WTC11 (cell line): Measurements from ENCODE around the gene CCDC182. TPM values are rescaled to one million over a fixed set of nuclear protein-coding genes. Genes with fewer than 3 reads are reported as not detected.

Source experiments
- ATAC-seq: fragments of 200-7000 bp; cut with Tn5 transposase; 2 replicates; pipeline ENCODE4 v1.10.0; 2021; ENCODE audit warnings: mild to moderate bottlenecking, moderate library complexity
- CTCF ChIA-PET: fragments of 300-600 bp; sonication (Branson Sonifier 250); formaldehyde crosslinking; loops from one replicate; lab custom pipeline; 2021; ENCODE audit warnings: antibody characterized with exemption; lab: Charles Lee
- POLR2A ChIA-PET: fragments of 350-600 bp; sonication (Branson Sonifier 250); formaldehyde crosslinking; loops from one replicate; lab custom pipeline; 2021; ENCODE audit warnings: antibody characterized with exemption; lab: Charles Lee
- DNase-seq: peaks from one replicate; pipeline ENCODE4 v3.0.0; 2021; ENCODE audit warnings: low spot score
- H3K27ac Mint-ChIP-seq: 2 replicates; pipeline ENCODE4 v1.8.0; 2021; ENCODE audit warnings: mixed read lengths
- H3K27me3 Mint-ChIP-seq: 2 replicates; pipeline ENCODE4 v1.8.0; 2021; ENCODE audit warnings: low read depth, mild to moderate bottlenecking, moderate library complexity, mixed read lengths
- H3K36me3 Mint-ChIP-seq: 2 replicates; pipeline ENCODE4 v1.8.0; 2021; ENCODE audit warnings: mixed read lengths
- H3K4me1 Mint-ChIP-seq: 2 replicates; pipeline ENCODE4 v1.8.0; 2022; ENCODE audit warnings: mixed read lengths
- H3K4me3 Mint-ChIP-seq: 2 replicates; pipeline ENCODE4 v1.8.0; 2021; ENCODE audit warnings: mild to moderate bottlenecking, moderate library complexity, mixed read lengths
- H3K9me3 Mint-ChIP-seq: 2 replicates; pipeline ENCODE4 v1.8.0; 2021; ENCODE audit warnings: mixed read lengths
- ELF4 ChIP-seq: sonication (generic); formaldehyde crosslinking; IDR thresholded peaks from 2 replicates; pipeline ENCODE4 v1.8.1; 2022; ENCODE audit warnings: low read depth, mild to moderate bottlenecking, moderate library complexity, missing genetic modification reagents
- GTF2I ChIP-seq: fragments of 250-450 bp; sonication (Bioruptor Pico); conservative IDR thresholded peaks from 2 replicates; pipeline ENCODE4 v1.4.0; 2021; ENCODE audit warnings: mild to moderate bottlenecking
- MYBL2 ChIP-seq: sonication (generic); formaldehyde crosslinking; IDR thresholded peaks from 2 replicates; pipeline ENCODE4 v1.8.1; 2023; ENCODE audit warnings: mild to moderate bottlenecking, moderate library complexity, missing genetic modification reagents
- NFATC4 ChIP-seq: fragments of 250-450 bp; sonication (Bioruptor Pico); IDR thresholded peaks from 2 replicates; pipeline ENCODE4 v1.9.0; 2021; ENCODE audit warnings: mild to moderate bottlenecking
- NFE2L1 ChIP-seq: sonication (generic); formaldehyde crosslinking; IDR thresholded peaks from 2 replicates; pipeline ENCODE4 v1.8.1; 2023; ENCODE audit warnings: missing genetic modification reagents
- NFYB ChIP-seq: sonication (generic); formaldehyde crosslinking; conservative IDR thresholded peaks from 2 replicates; pipeline ENCODE4 v1.8.0; 2022; ENCODE audit warnings: low read depth, missing genetic modification reagents
- OVOL2 ChIP-seq: fragments of 250-450 bp; sonication (Bioruptor Pico); IDR thresholded peaks from 2 replicates; pipeline ENCODE4 v1.9.0; 2021; ENCODE audit warnings: mild to moderate bottlenecking, borderline replicate concordance
- RELA ChIP-seq: sonication (generic); formaldehyde crosslinking; IDR thresholded peaks from 2 replicates; pipeline ENCODE4 v1.8.1; 2022; ENCODE audit warnings: missing genetic modification reagents, mild to moderate bottlenecking, borderline replicate concordance
- SMAD4 ChIP-seq: sonication (generic); formaldehyde crosslinking; IDR thresholded peaks from 2 replicates; pipeline ENCODE4 v1.8.0; 2022; ENCODE audit warnings: mild to moderate bottlenecking, missing genetic modification reagents
- ZBTB21 ChIP-seq: sonication (generic); formaldehyde crosslinking; IDR thresholded peaks from 2 replicates; pipeline ENCODE4 v1.8.1; 2023; ENCODE audit warnings: mild to moderate bottlenecking, missing genetic modification reagents, borderline replicate concordance
- ZNF138 ChIP-seq: sonication (generic); formaldehyde crosslinking; conservative IDR thresholded peaks from 2 replicates; pipeline ENCODE4 v1.8.1; 2022; ENCODE audit warnings: mild to moderate bottlenecking, moderate library complexity, missing genetic modification reagents
- ZNF219 ChIP-seq: sonication (generic); formaldehyde crosslinking; IDR thresholded peaks from 2 replicates; pipeline ENCODE4 v1.8.0; 2023; ENCODE audit warnings: missing genetic modification reagents, mild to moderate bottlenecking, borderline replicate concordance
- ZNF317 ChIP-seq: sonication (generic); formaldehyde crosslinking; IDR thresholded peaks from 2 replicates; pipeline ENCODE4 v1.8.1; 2023; ENCODE audit warnings: low read depth, mild to moderate bottlenecking, moderate library complexity, missing genetic modification reagents, borderline replicate concordance
- ZNF671 ChIP-seq: fragments of 250-450 bp; sonication (Bioruptor Pico); IDR thresholded peaks from 2 replicates; pipeline ENCODE4 v1.8.0; 2021; ENCODE audit warnings: mild to moderate bottlenecking
- total RNA-seq: library from RNA; stranded (reverse); gene quantifications from 3 replicates; pipeline ENCODE4 v1.2.3, GENCODE V29; 2021
- TF ChIP-seq, protein P1 (sequence below): sonication (generic); formaldehyde crosslinking; IDR thresholded peaks from 2 replicates; pipeline ENCODE4 v1.8.1; 2022; ENCODE audit warnings: mild to moderate bottlenecking, missing genetic modification reagents, moderate library complexity, borderline replicate concordance
- TF ChIP-seq, protein P2 (sequence below): sonication (generic); formaldehyde crosslinking; conservative IDR thresholded peaks from 2 replicates; pipeline ENCODE4 v1.8.1; 2023; ENCODE audit warnings: mild to moderate bottlenecking, low read depth, missing genetic modification reagents, moderate library complexity
- TF ChIP-seq, protein P3 (sequence below): sonication (generic); formaldehyde crosslinking; IDR thresholded peaks from 2 replicates; pipeline ENCODE4 v1.8.1; 2023; ENCODE audit warnings: mild to moderate bottlenecking, missing genetic modification reagents, moderate library complexity
- TF ChIP-seq, protein P4 (sequence below): sonication (generic); formaldehyde crosslinking; IDR thresholded peaks from 2 replicates; pipeline ENCODE4 v1.8.1; 2023; ENCODE audit warnings: mild to moderate bottlenecking, missing genetic modification reagents
- TF ChIP-seq, protein P5 (sequence below): fragments of 200-600 bp; IDR thresholded peaks from 2 replicates; pipeline ENCODE4 v1.8.0; 2022; ENCODE audit warnings: antibody characterized with exemption
- TF ChIP-seq, protein P6 (sequence below): sonication (generic); formaldehyde crosslinking; conservative IDR thresholded peaks from 2 replicates; pipeline ENCODE4 v1.8.1; 2022; ENCODE audit warnings: mild to moderate bottlenecking, missing genetic modification reagents
- TF ChIP-seq, protein P7 (sequence below): sonication (generic); formaldehyde crosslinking; IDR thresholded peaks from 2 replicates; pipeline ENCODE4 v1.8.1; 2022; ENCODE audit warnings: low read depth, mild to moderate bottlenecking, moderate library complexity, missing genetic modification reagents, borderline replicate concordance
- TF ChIP-seq, protein P8 (sequence below): sonication (generic); formaldehyde crosslinking; IDR thresholded peaks from 2 replicates; pipeline ENCODE4 v1.8.1; 2023; ENCODE audit warnings: mild to moderate bottlenecking, missing genetic modification reagents

CCDC182 gene
- total RNA-seq, 1 experiment from 2014 or later = not detected

DNA sequence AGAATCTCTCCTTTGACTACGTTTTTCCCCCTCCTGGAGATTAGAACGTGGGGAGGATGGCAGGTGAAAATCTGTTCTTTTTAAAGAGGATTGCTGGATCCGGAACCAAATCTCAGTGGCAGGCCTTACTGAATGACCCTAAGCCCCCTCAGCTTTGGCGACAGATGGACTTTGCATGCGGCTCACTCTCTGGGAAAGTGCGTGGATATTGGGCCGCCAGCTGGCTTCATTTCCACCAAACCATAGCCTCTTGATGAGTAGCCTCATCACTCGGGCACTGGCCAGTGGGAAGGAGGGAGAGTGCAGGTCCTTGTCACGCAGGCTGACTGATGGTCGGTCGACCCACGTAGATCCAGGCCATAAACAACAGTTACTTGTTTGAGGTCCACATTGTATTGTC, 31.3 kb upstream of the CCDC182 start:
- Mint-ChIP-seq H3K4me3 (no peak overlapping the region), H3K9me3 (no peaks in the 10 kb centered on the region), H3K36me3 (no peaks in the 10 kb centered on the region), H3K27ac (no peak overlapping the region), H3K4me1 (peaks cover under 1% of the 10 kb centered on the region), H3K27me3 (peaks cover 11% of the 10 kb centered on the region)
- DNase-seq (no peak), ATAC-seq (no peak)
- ChIA-PET CTCF (interaction anchor here (0.9 to 1.9 kb wide), 2 partner anchors 10 to 57 kb away, joined by 3 to 6 read pairs; no protein-coding TSS in a partner anchor), POLR2A (interaction anchor here (0.5 kb wide), 1 partner anchor 22 kb away, joined by 3 read pairs; no protein-coding TSS in a partner anchor)
- TF ChIP-seq SMAD4 (CRISPR knock-in tag) (no peak), NFATC4 (CRISPR knock-in tag) (no peak), OVOL2 (CRISPR knock-in tag) (no peak), ZNF138 (CRISPR knock-in tag) (no peak), GTF2I (no peak)
- TF ChIP-seq, protein P1, sequence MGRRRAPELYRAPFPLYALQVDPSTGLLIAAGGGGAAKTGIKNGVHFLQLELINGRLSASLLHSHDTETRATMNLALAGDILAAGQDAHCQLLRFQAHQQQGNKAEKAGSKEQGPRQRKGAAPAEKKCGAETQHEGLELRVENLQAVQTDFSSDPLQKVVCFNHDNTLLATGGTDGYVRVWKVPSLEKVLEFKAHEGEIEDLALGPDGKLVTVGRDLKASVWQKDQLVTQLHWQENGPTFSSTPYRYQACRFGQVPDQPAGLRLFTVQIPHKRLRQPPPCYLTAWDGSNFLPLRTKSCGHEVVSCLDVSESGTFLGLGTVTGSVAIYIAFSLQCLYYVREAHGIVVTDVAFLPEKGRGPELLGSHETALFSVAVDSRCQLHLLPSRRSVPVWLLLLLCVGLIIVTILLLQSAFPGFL (CRISPR knock-in tag) = no peak
- TF ChIP-seq, protein P2, sequence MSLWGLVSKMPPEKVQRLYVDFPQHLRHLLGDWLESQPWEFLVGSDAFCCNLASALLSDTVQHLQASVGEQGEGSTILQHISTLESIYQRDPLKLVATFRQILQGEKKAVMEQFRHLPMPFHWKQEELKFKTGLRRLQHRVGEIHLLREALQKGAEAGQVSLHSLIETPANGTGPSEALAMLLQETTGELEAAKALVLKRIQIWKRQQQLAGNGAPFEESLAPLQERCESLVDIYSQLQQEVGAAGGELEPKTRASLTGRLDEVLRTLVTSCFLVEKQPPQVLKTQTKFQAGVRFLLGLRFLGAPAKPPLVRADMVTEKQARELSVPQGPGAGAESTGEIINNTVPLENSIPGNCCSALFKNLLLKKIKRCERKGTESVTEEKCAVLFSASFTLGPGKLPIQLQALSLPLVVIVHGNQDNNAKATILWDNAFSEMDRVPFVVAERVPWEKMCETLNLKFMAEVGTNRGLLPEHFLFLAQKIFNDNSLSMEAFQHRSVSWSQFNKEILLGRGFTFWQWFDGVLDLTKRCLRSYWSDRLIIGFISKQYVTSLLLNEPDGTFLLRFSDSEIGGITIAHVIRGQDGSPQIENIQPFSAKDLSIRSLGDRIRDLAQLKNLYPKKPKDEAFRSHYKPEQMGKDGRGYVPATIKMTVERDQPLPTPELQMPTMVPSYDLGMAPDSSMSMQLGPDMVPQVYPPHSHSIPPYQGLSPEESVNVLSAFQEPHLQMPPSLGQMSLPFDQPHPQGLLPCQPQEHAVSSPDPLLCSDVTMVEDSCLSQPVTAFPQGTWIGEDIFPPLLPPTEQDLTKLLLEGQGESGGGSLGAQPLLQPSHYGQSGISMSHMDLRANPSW (CRISPR knock-in tag) = no peak
- TF ChIP-seq, protein P3, sequence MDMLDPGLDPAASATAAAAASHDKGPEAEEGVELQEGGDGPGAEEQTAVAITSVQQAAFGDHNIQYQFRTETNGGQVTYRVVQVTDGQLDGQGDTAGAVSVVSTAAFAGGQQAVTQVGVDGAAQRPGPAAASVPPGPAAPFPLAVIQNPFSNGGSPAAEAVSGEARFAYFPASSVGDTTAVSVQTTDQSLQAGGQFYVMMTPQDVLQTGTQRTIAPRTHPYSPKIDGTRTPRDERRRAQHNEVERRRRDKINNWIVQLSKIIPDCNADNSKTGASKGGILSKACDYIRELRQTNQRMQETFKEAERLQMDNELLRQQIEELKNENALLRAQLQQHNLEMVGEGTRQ (CRISPR knock-in tag) = no peak
- TF ChIP-seq, protein P4, sequence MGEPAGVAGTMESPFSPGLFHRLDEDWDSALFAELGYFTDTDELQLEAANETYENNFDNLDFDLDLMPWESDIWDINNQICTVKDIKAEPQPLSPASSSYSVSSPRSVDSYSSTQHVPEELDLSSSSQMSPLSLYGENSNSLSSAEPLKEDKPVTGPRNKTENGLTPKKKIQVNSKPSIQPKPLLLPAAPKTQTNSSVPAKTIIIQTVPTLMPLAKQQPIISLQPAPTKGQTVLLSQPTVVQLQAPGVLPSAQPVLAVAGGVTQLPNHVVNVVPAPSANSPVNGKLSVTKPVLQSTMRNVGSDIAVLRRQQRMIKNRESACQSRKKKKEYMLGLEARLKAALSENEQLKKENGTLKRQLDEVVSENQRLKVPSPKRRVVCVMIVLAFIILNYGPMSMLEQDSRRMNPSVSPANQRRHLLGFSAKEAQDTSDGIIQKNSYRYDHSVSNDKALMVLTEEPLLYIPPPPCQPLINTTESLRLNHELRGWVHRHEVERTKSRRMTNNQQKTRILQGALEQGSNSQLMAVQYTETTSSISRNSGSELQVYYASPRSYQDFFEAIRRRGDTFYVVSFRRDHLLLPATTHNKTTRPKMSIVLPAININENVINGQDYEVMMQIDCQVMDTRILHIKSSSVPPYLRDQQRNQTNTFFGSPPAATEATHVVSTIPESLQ (CRISPR knock-in tag) = no peak

DNA sequence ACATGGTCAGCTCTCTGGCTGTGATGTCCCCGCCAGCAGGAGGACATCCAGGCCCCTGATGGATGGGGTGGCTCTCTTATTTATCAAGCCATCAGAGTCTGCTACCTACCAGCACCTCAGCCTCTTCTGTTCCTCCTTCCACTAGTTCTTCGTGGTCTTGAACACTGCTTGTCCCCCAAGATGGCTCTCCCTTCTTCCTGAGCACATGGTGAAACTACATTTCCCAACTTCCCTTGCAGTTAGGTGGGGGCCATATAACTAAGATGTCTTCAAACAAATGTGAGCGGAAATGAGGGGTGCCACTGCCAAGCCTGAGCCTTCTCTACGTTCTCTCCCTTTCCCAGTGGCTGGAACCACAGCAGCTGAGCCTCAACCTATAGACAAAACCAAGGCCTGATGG, 29.8 kb upstream of the CCDC182 start:
- H3K27me3 Mint-ChIP-seq = peaks cover 20% of the 10 kb centered on the region
- DNase-seq (no peak), ATAC-seq (no peak)
- H3K36me3 Mint-ChIP-seq = no peaks in the 10 kb centered on the region
- H3K9me3 Mint-ChIP-seq = no peaks in the 10 kb centered on the region
- no peak overlapping the region for H3K4me3 Mint-ChIP-seq
- no peak overlapping the region for H3K27ac Mint-ChIP-seq
- ChIA-PET POLR2A (no interaction called here), CTCF (interaction anchor here (5.3 kb wide), 1 partner anchor 8 kb away, joined by 39 read pairs; no protein-coding TSS in a partner anchor)
- no peaks in the 10 kb centered on the region for H3K4me1 Mint-ChIP-seq
- TF ChIP-seq, protein P5, sequence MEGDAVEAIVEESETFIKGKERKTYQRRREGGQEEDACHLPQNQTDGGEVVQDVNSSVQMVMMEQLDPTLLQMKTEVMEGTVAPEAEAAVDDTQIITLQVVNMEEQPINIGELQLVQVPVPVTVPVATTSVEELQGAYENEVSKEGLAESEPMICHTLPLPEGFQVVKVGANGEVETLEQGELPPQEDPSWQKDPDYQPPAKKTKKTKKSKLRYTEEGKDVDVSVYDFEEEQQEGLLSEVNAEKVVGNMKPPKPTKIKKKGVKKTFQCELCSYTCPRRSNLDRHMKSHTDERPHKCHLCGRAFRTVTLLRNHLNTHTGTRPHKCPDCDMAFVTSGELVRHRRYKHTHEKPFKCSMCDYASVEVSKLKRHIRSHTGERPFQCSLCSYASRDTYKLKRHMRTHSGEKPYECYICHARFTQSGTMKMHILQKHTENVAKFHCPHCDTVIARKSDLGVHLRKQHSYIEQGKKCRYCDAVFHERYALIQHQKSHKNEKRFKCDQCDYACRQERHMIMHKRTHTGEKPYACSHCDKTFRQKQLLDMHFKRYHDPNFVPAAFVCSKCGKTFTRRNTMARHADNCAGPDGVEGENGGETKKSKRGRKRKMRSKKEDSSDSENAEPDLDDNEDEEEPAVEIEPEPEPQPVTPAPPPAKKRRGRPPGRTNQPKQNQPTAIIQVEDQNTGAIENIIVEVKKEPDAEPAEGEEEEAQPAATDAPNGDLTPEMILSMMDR = no peak
- TF ChIP-seq RELA (CRISPR knock-in tag) (no peak), NFE2L1 (CRISPR knock-in tag) (no peak), NFATC4 (CRISPR knock-in tag) (no peak), ZNF317 (CRISPR knock-in tag) (no peak), ZBTB21 (CRISPR knock-in tag) (no peak), ZNF671 (CRISPR knock-in tag) (no peak), MYBL2 (no peak), ELF4 (CRISPR knock-in tag) (no peak), NFYB (CRISPR knock-in tag) (no peak), ZNF219 (CRISPR knock-in tag) (no peak)
- TF ChIP-seq, protein P1 (CRISPR knock-in tag) = no peak
- TF ChIP-seq, protein P6, sequence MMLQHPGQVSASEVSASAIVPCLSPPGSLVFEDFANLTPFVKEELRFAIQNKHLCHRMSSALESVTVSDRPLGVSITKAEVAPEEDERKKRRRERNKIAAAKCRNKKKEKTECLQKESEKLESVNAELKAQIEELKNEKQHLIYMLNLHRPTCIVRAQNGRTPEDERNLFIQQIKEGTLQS = no peak
- TF ChIP-seq, protein P7, sequence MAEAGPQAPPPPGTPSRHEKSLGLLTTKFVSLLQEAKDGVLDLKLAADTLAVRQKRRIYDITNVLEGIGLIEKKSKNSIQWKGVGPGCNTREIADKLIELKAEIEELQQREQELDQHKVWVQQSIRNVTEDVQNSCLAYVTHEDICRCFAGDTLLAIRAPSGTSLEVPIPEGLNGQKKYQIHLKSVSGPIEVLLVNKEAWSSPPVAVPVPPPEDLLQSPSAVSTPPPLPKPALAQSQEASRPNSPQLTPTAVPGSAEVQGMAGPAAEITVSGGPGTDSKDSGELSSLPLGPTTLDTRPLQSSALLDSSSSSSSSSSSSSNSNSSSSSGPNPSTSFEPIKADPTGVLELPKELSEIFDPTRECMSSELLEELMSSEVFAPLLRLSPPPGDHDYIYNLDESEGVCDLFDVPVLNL = no peak
- TF ChIP-seq, protein P8, sequence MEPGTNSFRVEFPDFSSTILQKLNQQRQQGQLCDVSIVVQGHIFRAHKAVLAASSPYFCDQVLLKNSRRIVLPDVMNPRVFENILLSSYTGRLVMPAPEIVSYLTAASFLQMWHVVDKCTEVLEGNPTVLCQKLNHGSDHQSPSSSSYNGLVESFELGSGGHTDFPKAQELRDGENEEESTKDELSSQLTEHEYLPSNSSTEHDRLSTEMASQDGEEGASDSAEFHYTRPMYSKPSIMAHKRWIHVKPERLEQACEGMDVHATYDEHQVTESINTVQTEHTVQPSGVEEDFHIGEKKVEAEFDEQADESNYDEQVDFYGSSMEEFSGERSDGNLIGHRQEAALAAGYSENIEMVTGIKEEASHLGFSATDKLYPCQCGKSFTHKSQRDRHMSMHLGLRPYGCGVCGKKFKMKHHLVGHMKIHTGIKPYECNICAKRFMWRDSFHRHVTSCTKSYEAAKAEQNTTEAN (CRISPR knock-in tag) = no peak
